Mesothelial cell of epicardium (in vitro differentiated cells): Measurements from ENCODE around the gene TMEM132D. TPM values are rescaled to one million over a fixed set of nuclear protein-coding genes. Genes with fewer than 3 reads are reported as not detected.

Experiments
- DNase-seq, 2 experiments: peaks; one replicate each; pipeline ENCODE4 v3.0.0; 2021; ENCODE audit warnings: low spot score in 2 of 2; ENCODE audit not compliant: unreplicated experiment in 2 of 2
- H3K27ac Mint-ChIP-seq: 2 replicates; pipeline ENCODE4 v1.8.0; 2021; ENCODE audit warnings: mixed read lengths
- H3K27me3 Mint-ChIP-seq: 2 replicates; pipeline ENCODE4 v1.8.0; 2021; ENCODE audit warnings: low read depth, mixed read lengths
- H3K36me3 Mint-ChIP-seq: 2 replicates; pipeline ENCODE4 v1.8.0; 2021; ENCODE audit warnings: mixed read lengths
- H3K4me1 Mint-ChIP-seq: 2 replicates; pipeline ENCODE4 v1.8.0; 2021; ENCODE audit warnings: mixed read lengths
- H3K4me3 Mint-ChIP-seq: 2 replicates; pipeline ENCODE4 v1.8.0; 2021; ENCODE audit warnings: mild to moderate bottlenecking, moderate library complexity, mixed read lengths
- H3K9me3 Mint-ChIP-seq: 2 replicates; pipeline ENCODE4 v1.8.0; 2021; ENCODE audit warnings: mixed read lengths
- total RNA-seq: library from RNA; stranded (reverse); gene quantifications from 3 replicates; pipeline ENCODE4 v1.2.1, GENCODE V29; 2021
- TF ChIP-seq, protein P1 (sequence below): fragments of 200-600 bp; sonication (generic); IDR thresholded peaks from one replicate; pipeline ENCODE4 v1.5.0; 2021; ENCODE audit warnings: antibody characterized with exemption; ENCODE audit not compliant: unreplicated experiment

TMEM132D gene
- total RNA-seq, 1 donor from 2014 or later: 0.07 TPM

DNA sequence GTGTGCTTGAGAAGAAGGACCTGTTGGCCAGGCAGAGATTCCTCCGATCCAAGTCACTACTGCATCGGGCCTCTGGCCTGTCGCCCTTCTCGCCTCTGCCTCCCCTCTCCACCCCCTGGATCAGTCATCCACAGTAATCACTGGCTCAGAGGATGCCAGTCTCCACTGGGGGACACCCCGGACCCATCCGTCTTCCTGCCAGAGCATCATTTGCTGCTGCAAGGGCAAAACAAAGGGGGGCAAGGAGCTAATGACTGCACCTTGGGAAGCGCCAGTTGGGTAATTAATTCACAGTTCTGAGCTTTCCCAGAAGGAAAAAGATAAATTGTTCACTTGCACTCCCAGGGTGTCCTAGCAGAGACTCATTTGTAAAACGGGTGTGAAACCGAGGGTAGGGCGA lies 835.1 kb downstream of the TMEM132D start:
- H3K4me3 Mint-ChIP-seq: no peak overlapping the region
- H3K36me3 Mint-ChIP-seq: no peaks in the 10 kb centered on the region
- no peak overlapping the region for H3K27ac Mint-ChIP-seq
- no peaks in the 10 kb centered on the region for H3K4me1 Mint-ChIP-seq
- no peaks in the 10 kb centered on the region for H3K9me3 Mint-ChIP-seq
- peaks cover 22% of the 10 kb centered on the region for H3K27me3 Mint-ChIP-seq
- TF ChIP-seq, protein P1, sequence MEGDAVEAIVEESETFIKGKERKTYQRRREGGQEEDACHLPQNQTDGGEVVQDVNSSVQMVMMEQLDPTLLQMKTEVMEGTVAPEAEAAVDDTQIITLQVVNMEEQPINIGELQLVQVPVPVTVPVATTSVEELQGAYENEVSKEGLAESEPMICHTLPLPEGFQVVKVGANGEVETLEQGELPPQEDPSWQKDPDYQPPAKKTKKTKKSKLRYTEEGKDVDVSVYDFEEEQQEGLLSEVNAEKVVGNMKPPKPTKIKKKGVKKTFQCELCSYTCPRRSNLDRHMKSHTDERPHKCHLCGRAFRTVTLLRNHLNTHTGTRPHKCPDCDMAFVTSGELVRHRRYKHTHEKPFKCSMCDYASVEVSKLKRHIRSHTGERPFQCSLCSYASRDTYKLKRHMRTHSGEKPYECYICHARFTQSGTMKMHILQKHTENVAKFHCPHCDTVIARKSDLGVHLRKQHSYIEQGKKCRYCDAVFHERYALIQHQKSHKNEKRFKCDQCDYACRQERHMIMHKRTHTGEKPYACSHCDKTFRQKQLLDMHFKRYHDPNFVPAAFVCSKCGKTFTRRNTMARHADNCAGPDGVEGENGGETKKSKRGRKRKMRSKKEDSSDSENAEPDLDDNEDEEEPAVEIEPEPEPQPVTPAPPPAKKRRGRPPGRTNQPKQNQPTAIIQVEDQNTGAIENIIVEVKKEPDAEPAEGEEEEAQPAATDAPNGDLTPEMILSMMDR: no peak
- no peak for DNase-seq

DNA sequence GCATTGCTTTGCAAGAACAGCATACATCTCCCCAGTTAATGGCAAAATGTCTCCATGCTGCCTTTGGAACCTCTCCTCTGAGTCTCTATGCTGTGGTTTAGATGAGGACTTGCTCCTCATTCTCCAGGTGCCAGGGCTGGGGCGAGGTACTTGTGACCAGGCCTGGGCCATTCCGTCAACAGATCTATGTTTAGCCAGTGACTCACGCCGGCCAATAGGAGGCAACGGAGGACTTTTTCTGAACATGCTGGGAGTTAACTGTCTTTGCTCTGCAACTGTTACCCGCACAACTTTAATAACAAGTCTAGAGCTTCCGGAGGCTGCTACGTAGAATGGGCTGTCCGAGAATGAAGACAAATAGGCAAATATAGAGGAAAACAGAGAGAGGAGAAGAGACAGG lies 836.3 kb downstream of the TMEM132D start:
- H3K27ac Mint-ChIP-seq: no peak overlapping the region
- no peaks in the 10 kb centered on the region for H3K36me3 Mint-ChIP-seq
- TF ChIP-seq, protein P1: no peak
- H3K27me3 Mint-ChIP-seq: peaks cover 18% of the 10 kb centered on the region
- no peaks in the 10 kb centered on the region for H3K4me1 Mint-ChIP-seq
- H3K4me3 Mint-ChIP-seq: no peak overlapping the region
- DNase-seq: no peak
- H3K9me3 Mint-ChIP-seq: peaks cover 7% of the 10 kb centered on the region

DNA sequence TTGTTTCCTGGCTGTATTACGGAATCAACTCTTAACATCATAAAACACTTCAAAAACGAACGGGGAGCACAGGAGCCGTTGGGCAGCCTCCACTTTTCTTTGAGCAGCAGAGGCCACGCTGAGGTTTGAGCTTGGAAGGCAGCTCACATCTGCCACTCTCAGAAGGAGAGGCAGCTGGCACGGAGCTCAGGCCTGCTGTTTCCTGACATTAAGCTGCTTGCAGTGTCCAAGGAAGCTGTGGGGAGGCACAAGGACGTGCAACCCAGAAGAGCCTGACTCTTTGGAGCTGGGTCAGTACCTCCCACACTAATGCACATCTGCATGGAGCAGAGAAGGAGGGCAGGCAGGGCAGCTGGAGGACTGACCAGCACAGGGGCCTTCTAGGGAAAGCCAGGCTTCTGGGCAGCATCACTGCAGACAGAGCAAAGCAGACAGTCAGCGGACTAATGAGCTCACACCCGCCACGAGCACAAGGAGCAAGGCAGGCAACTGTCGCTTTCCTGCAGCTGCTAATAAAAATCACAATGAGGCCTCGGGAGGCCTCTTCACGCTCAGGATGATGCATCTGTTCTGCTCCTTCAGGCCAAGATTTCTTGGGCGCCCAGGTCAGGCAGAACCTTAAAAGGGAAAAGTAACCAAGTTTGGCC lies 839.5 kb downstream of the TMEM132D start:
- Mint-ChIP-seq H3K27ac (no peak overlapping the region), H3K4me3 (no peak overlapping the region), H3K9me3 (peaks cover 14% of the 10 kb centered on the region), H3K4me1 (no peaks in the 10 kb centered on the region), H3K27me3 (peaks cover 7% of the 10 kb centered on the region), H3K36me3 (no peaks in the 10 kb centered on the region)
- no peak for DNase-seq
- TF ChIP-seq, protein P1: no peak

DNA sequence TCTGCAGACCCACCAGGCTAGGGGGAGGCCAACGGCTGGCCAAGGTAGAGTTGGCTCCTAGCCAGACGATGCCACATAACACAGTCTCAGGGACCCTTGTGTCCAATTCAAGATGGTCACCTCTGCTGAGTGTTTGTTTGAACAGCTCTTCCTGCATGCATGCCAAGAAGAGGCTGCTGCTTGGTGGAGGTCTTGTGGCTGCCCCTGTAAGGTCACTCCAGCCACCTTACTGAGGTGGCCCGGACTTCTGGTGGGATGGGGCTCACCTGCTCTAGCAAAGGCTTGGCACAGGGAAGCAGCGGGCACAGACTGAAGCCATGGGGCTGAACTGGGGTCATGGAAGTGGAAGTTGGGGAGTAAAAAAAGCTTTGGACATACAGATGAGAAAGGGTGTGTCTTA lies 840.2 kb downstream of the TMEM132D start:
- Mint-ChIP-seq H3K9me3 (peaks cover 20% of the 10 kb centered on the region), H3K27me3 (peaks cover 7% of the 10 kb centered on the region), H3K4me3 (no peak overlapping the region), H3K27ac (no peak overlapping the region), H3K4me1 (no peaks in the 10 kb centered on the region), H3K36me3 (no peaks in the 10 kb centered on the region)
- DNase-seq: no peak
- TF ChIP-seq, protein P1: no peak

DNA sequence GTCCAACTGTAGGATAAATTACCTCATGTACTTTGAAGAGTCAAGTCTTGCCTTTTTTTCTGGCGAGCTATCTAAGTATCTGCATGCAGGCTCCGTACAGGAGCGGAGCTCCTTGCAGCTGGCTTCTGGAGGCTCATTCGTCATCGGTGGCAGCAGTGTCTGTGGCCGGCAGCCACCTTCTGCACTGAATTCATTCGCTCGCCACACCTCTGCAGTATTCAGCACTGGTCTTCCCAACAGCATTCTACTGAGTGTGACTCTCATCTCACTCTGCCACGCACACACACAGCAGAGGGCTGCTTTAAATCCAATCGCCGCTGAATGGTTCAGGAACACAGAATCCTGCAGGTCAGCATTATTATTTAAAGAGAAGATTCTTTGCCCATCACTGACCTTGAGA lies 850.6 kb downstream of the TMEM132D start:
- H3K27ac Mint-ChIP-seq: no peak overlapping the region
- no peak overlapping the region for H3K4me3 Mint-ChIP-seq
- no peaks in the 10 kb centered on the region for H3K4me1 Mint-ChIP-seq
- H3K27me3 Mint-ChIP-seq: no peaks in the 10 kb centered on the region
- H3K36me3 Mint-ChIP-seq: no peaks in the 10 kb centered on the region
- no peak for DNase-seq
- no peaks in the 10 kb centered on the region for H3K9me3 Mint-ChIP-seq
- TF ChIP-seq, protein P1: no peak

DNA sequence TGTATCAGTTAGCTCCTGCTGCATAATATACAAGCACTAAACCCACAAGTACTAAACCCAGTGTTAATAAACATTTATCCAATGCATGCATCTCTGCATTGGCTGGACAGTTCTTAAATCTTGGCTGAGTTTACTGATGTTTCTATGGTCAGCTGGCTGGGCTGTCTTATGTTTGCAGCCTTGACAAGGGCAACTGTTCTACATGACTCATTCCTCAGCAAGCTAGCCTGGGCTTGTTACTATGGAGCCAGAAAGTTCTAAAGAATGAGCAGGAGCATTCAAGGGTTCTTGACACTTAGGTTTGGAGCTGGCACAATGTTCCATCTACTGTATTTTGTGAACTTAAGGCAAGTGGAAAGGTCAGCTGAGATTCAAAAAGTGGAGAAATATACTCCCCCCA lies 851.5 kb downstream of the TMEM132D start:
- no peaks in the 10 kb centered on the region for H3K36me3 Mint-ChIP-seq
- no peaks in the 10 kb centered on the region for H3K9me3 Mint-ChIP-seq
- TF ChIP-seq, protein P1: no peak
- H3K4me3 Mint-ChIP-seq: no peak overlapping the region
- no peak overlapping the region for H3K27ac Mint-ChIP-seq
- no peaks in the 10 kb centered on the region for H3K27me3 Mint-ChIP-seq
- H3K4me1 Mint-ChIP-seq: no peaks in the 10 kb centered on the region
- no peak for DNase-seq
